Left colon (tissue), 2 donors: ENCODE measurements around the gene ECE1. TPM values are rescaled to one million over a fixed set of nuclear protein-coding genes. Genes with fewer than 3 reads are reported as not detected.
"Not testable (repeated sequence)": the region's sequence is repeated elsewhere in the genome, so short reads cannot be mapped to it uniquely, and the experiment has no call there.

ENCODE experiments used
- ATAC-seq: fragments of 200-7000 bp; cut with Tn5 transposase; one replicate; pipeline ENCODE4 v1.9.1; 2020; ENCODE audit warnings: mild to moderate bottlenecking, moderate library complexity
- DNase-seq, 2 donors: peaks; one replicate each; pipeline ENCODE4 v3.0.0-alpha.2; 2020
- intact Hi-C, 2 donors: fragments of 100-400 bp; cut with DNase I in 1 of 2; cut with micrococcal nuclease in 1 of 2; formaldehyde crosslinking; loops; one replicate each; pipeline versions ENCODE4 v1.11.2 to v1.14.0; 2022; cut with DNase I, micrococcal nuclease
- total RNA-seq, 2 donors: library from RNA; stranded (reverse); fragmentation: NEBNext Ultra II Directional; extraction: Animal tissue kit (Norgen Biotek cat#: 25700); gene quantifications; one replicate each; pipeline ENCODE4 v1.2.1, GENCODE V29; 2021
- donor health status: DM: no; HTN: no; CAD: no.
- donor health status: DM: yes; HTN: yes; CAD: no.

Gene ECE1
- total RNA-seq, 2 donors from 2014 or later, result 110 to 165 TPM

GRCh38 chr1:21184276-21184675, 106.0 kb downstream of the ECE1 start:
- intact Hi-C loops, result loop anchor here in 1 of 2 donors (10.0 kb wide), 1 partner anchor 199 kb away; no protein-coding TSS in a partner anchor
- ATAC-seq (peak; percentile 7), DNase-seq (no peak)

GRCh38 chr1:21182181-21182731, 108.0 kb downstream of the ECE1 start:
- DNase-seq, result no peak
- ATAC-seq, result no peak
- intact Hi-C loops, result loop anchor here in 1 of 2 donors (10.0 kb wide), 1 partner anchor 197 kb away; no protein-coding TSS in a partner anchor

DNA sequence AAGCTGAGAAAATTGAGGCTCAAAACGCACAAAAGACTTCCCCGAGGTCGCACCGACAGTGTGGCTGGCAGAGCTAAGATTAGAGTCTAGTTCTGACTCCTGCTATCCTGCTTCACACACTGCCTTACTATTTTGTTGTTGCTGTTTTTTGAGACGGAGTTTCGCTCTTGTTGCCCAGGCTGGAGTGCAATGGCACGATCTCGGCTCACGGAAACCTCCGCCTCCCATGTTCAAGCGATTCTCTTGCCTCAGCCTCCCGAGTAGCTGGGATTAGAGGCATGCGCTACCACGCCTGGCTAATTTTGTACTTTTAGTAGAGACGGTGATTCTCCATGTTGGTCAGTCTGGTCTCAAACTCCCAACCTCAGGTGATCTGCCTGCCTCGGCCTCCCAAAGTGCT, 112.0 kb downstream of the ECE1 start:
- DNase-seq, intact Hi-C loops, ATAC-seq: not testable (repeated sequence)

DNA sequence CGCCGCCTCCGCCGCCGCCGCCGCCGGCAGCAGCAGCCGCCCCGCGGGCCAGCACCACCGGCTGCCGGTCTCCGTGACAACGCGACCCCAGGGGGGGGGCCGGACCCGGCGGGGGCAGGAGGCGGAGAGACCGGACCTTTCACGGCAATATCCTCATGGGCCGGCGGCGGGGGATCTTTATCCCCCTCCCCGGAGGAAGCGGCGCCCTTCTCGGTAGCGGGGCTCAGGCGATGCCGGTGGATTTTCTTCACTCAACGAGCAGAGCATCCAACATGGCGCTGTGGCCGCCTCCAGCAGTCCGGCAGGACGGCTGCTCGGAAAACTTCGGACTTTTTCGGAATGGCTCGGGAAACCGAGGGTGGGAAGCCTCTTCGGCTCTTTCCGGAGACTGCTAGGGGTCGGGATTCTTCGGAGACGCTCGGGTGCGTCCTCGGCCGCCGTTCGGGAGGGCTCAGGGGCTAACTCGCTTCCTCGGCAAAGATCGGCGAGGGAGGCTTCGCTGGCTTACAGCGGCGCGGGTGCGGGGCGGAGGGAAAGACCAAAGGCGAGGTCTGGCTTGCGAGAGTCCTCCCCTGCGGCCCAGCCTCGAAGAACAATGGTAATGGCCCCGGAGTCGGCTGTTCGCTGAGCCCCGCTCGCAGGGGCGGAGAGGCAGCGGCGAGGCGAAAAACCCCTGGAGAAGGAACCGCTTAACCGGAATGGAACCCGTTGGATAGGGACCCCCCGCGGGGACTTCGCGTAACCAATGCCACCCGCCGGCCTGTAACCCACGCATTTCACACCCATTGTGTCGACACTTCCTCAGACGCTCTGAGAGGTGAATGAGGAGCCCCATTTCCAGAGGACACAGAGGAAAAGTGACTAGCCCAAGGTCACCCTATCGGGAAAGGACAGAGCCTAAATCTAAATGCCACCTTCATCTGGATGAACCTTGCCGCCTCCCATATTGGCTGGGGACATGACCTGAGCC, 113.4 kb downstream of the ECE1 start, which contains the start of gene EIF4G3:
Gene EIF4G3, minus strand, starts transcription at position 312 of the 970 bp plus-strand sequence. CDS start 174,155 bp downstream, outside the sequence.
- DNase-seq, result peak; percentile 98 to 99
- peak; percentile 92 for ATAC-seq
- intact Hi-C loops, result no loop called here

DNA sequence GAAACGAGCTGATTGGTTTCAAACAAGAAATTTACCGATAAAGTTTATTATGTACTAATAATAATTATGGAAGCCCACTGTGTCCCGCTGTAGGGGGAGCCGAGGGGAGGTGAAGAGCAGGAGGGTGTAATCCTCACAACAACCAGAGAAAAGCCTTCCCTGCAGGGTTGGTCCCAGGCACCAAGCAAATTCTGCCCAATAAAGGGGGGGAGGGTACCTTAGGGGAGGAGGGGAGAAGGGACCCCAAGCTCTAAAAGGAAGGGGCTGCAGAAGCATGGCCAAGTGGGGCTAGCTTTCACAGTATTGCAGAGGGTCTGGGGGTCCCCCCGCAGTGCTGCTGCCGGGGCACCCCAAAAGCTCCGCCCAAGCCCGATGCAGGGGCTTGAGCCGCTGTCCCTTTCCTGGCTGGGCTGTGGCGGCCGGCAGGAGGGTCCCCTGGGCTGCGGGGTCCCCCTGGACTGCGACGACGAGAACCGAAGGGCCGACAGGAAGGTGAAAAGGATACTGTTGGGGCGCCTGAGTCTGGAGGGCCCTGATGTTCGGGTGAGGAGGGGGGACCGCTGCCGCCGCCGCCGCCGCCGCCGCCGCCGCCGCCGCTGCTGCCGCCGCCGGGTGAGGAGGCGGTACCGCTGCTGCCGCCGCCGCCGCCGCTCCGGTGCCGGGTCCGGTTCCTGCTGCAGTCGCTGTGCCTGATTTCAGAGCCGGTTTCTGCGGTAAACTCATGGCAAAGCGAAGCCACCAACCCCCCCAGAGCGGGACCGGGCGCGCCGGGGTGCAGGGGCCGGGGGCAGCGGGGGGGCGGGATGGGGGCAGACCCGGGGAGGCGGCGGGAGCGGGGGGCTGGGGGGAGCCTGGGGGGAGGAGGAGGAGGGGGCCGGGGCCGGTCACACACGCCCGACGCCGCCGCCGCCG, 114.3 kb downstream of the ECE1 start:
- DNase-seq (peak; percentile 41 to 60), ATAC-seq (peak; percentile 23)
- intact Hi-C loops, result no loop called here

- intact Hi-C loops, result no loop called here
- peak; percentile 48 for ATAC-seq
- DNase-seq, result peak; percentile 70 to 75
These were observed 115.0 kb downstream of the ECE1 start for GRCh38 chr1:21175324-21175669.

DNA sequence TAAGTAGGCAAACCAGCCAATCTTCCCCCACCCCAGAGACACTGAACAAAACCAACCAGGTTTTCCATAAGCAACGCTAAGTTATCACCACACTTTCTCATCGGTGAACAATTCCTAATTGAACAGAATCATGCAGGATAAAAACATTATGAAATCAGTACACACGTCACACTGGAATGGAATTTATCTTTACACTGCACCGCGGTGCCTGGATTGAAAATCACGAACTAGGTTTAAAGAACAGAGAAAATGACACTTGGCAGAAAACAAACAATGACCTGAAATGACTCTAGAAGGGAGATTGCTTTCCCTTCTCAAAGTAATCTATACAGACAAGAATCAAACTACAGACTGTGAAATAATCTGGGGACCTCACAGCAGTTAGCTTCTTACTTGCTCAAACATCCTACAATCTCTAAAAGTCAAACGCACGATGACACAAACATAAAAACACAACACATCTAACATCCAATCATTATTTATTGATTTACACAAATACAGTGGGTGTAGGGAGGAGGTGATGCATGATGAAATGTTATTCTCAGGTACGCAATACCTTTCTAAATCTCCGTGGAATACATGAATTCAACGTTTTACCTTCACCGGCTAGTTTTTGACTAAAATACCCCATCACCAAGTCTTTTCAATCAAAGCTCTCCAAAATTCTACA, 115.5 kb downstream of the ECE1 start:
- peak; percentile 2 for ATAC-seq
- no peak for DNase-seq
- intact Hi-C loops, result no loop called here

DNA sequence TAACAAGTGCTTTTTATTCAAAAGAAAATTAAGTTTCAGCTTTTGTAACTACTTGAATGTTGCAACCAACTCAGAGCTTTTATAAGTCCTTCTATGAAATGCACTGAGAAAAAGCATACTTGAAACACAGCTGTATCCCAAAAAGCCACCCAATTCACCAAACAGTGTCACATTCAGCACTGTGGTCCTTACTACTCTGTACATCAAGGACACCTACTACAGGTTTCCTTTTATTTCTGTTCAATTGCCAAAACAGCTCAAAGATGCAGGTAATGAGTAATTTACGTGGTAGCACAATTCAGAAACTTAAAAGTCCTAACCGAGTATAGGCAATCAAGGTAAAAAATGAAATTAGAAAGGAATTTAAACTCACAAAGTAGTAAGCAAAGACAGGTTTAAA, 116.0 kb downstream of the ECE1 start:
- DNase-seq (no peak), ATAC-seq (no peak)
- intact Hi-C loops, result no loop called here

DNA sequence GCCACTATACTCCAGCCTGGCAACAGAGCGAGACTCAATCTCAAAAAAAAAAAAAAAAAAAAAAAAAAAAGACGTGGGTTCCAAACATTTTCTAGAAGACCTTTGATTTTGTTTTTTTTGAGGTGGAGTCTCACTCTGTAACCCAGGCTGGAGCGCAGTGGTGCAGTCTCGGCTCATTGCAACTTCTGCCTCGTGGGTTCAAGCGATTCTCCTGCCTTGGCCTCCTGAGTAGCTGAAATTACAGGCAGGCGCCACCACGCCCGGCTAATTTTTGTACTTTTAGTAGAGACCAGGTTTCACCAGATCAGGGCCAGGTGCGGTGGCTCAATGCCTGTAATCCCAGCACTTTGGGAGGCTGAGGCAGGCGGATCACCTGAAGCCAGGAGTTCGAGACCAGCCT, 117.2 kb downstream of the ECE1 start:
- intact Hi-C loops, DNase-seq, ATAC-seq: not testable (repeated sequence)

DNA sequence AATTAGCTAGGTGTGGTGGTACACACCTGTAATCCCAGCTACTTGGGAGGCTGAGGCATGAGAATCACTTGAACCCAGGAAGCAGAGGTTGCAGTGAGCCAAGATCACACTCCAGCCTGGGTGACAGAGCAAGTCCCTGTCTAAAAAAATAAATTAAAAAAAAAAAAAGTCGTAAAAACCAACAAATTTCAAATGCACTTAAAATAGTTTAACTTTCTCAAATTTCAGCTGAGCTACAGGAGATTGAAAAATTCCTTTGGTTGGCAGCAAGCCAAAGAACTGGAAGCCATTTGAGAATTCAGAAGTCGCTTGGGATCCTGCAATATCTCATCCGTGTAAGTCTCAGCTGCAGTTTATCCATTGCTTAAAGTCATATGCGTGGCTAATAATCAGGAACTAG, 119.4 kb downstream of the ECE1 start:
- ATAC-seq, intact Hi-C loops, DNase-seq: not testable (repeated sequence)

- intact Hi-C loops, result no loop called here
- DNase-seq (no peak), ATAC-seq (no peak)
These were observed 121.8 kb downstream of the ECE1 start for GRCh38 chr1:21168444-21168843.

Other genes with a start within 250 kb of the ECE1 start
- gene EIF4G3, start 113.6 kb downstream of the ECE1 start, total RNA-seq, result 10 to 100 TPM; 75.1 to 80.0 TPM
- gene NBPF3, start 149.7 kb upstream of the ECE1 start, total RNA-seq, result 1 to 10 TPM; 4.4 to 9.5 TPM
- gene ALPL, start 219.0 kb upstream of the ECE1 start, total RNA-seq, result 1 to 10 TPM; 1.6 to 1.9 TPM